ENCODE data around the gene METRN.

METRN gene

DNA sequence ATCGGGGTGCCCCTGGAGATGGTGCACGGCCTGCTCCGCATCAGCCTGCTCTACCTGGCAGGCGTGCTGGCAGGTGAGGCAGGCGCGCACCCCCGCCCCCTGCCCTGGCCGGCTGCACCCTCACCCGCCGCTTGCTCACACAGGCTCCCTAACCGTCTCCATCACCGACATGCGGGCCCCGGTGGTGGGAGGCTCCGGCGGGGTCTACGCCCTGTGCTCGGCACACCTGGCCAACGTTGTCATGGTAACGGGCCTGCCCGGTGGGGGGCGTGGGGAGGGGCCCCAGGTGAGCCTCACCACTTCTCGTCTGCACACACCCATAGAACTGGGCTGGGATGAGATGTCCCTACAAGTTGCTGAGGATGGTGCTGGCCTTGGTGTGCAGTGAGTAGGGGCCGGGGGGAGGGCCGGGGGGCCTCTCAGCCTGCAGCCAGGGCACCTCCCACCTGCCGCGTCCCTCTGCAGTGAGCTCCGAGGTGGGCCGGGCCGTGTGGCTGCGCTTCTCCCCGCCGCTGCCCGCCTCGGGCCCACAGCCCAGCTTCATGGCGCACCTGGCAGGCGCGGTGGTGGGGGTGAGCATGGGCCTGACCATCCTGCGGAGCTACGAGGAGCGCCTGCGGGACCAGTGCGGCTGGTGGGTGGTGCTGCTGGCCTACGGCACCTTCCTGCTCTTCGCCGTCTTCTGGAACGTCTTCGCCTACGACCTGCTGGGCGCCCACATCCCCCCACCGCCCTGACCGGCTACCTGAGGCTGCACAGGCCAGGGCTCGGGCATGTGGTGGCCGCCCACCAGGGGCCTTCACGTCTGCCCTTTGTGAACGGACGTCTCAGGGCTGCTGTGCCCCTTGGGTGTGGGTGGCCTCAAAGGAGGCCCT, 37.4 kb upstream of the METRN start:
- no peak for DNase-seq (ENCODE audit: low read depth in 2 of 3, low spot score in 2 of 3)

GRCh38 chr16:678209-678857, 36.6 kb upstream of the METRN start:
- no peak for DNase-seq (ENCODE audit: low read depth in 2 of 3, low spot score in 2 of 3)

GRCh38 chr16:678858-679813, 35.8 kb upstream of the METRN start:
- DNase-seq (ENCODE audit: low read depth in 2 of 3, low spot score in 2 of 3): no peak

- DNase-seq (ENCODE audit: low read depth in 2 of 3, low spot score in 2 of 3): peak; percentile 77 to 81 (median 79)
Measured at GRCh38 chr16:679814-680624, 34.9 kb upstream of the METRN start, which contains the start of gene STUB1. Gene STUB1 (plus strand): TSS chr16:680410. CDS start chr16:680526, 116 bp downstream.

DNA sequence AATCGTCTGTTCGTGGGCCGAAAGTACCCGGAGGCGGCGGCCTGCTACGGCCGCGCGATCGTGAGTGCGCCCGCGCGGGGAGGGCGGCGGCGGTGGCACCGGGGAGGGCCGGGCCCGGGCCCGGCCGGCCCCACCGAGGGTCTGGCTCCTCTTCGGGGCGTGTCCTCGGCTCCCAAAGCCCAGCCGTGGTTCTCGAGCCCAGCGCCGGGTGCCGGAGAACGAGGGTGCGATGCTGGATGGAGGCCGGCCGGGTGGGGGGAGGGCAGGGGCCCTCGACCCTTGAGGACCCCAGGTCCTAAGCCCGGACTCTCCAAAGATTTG, 34.3 kb upstream of the METRN start:
- no peak for DNase-seq (ENCODE audit: low read depth in 2 of 3, low spot score in 2 of 3)

DNA sequence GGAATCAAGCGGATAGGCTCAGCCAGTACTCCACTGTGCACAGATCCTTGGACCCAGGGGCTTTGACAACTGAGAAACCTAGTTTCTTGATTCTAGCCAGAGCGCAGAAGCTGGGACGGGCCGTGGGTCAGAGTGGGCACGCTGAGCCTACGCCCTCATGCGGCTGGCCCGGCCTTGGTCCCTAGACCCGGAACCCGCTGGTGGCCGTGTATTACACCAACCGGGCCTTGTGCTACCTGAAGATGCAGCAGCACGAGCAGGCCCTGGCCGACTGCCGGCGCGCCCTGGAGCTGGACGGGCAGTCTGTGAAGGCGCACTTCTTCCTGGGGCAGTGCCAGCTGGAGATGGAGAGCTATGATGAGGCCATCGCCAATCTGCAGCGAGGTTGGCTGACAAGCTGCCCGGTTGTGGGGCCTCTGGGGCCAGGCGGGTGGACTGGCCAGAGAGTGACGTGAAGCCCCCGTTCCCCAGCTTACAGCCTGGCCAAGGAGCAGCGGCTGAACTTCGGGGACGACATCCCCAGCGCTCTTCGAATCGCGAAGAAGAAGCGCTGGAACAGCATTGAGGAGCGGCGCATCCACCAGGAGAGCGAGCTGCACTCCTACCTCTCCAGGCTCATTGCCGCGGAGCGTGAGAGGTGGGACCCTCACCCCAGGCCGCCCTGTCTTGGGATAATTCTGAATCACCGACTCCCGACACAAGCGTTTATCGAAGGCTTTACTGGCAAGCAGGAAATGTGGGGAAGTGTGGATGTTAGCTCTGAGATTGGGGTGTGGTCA, 33.8 kb upstream of the METRN start:
- no peak for DNase-seq (ENCODE audit: low read depth in 2 of 3, low spot score in 2 of 3)

GRCh38 chr16:681746-682427, 33.0 kb upstream of the METRN start:
- no peak for DNase-seq (ENCODE audit: low read depth in 2 of 3, low spot score in 2 of 3)

DNA sequence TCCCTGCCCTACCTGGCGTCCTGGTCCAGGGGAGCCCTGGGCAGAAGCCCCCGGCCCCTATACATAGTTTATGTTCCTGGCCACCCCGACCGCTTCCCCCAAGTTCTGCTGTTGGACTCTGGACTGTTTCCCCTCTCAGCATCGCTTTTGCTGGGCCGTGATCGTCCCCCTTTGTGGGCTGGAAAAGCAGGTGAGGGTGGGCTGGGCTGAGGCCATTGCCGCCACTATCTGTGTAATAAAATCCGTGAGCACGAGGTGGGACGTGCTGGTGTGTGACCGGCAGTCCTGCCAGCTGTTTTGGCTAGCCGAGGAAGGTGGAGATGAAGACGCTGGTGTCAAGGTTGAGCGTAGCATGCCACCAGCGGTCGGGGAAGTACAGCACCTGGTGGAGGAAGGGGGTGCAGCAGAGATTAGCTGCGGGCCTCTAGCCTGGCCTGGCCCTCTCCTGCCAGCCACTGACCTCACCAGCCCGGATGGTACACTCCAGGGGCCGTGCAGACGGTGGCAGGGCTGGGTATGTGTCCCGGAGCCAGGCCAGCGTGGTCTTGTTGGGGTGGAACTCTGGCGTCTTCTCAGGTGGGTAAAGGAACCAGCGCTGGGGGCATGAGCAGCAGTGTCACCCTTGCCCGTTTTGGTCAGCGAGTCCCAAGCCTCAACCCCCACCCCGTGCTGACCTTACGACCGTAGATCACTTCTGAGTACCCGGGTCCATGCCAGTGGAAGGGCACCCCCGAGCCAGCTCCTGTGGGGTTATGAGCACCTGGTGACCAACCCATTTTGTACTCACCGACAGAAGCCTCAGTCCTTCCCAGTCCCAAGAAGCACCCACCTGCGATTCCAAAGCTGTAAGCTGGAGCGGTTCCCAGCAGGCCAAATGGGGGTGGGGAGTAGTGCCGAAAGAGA, 32.2 kb upstream of the METRN start:
- no peak for DNase-seq (ENCODE audit: low read depth in 2 of 3, low spot score in 2 of 3)

- no peak for DNase-seq (ENCODE audit: low read depth in 2 of 3, low spot score in 2 of 3)
Measured at GRCh38 chr16:683396-684070, 31.4 kb upstream of the METRN start.

GRCh38 chr16:684071-684794, 30.7 kb upstream of the METRN start, which contains the start of gene JMJD8:
Gene JMJD8 (minus strand): TSS chr16:684334. CDS start chr16:684319, 15 bp downstream.
- peak; percentile 90 to 96 (median 92) for DNase-seq (ENCODE audit: low read depth in 2 of 3, low spot score in 2 of 3)

DNA sequence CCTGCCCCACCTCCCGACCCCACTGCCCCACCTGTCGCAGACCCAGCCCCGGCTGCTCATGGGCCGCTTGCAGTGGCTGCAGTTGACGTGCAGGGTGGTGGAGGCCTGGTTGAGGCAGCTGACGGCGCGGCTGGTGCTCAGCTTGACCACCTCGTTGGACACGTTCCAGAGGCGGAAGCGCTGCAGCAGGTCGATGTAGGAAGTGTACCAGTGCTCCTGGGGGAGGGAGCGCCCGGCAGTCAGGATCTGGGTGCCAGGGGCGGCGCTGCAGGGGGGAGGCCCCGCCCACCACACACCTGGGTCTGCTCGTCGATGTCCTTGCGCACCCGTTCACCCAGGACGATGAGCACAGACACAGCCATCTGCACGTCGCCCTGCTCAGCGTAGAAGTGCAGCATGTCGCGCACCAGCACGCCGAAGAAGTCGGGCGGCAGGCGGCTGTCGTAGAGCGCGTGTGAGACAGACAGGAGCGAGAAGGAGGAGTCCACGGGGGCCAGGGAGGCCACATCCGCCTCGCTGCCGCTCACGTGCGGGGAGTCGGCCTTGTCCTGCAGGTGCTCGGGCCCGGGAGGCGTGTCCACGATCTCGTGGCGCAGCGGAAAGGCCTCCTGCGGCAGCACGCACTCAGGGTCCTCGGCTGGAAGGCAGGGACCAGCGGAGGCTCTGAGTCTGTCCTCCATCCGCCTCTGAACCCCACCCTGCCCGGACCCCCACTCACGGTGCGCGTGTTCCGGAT, 29.8 kb upstream of the METRN start:
- DNase-seq (ENCODE audit: low read depth in 2 of 3, low spot score in 2 of 3): no peak

GRCh38 chr16:685967-686366, 29.0 kb upstream of the METRN start:
- DNase-seq (ENCODE audit: low read depth in 2 of 3, low spot score in 2 of 3): no peak

- DNase-seq (ENCODE audit: low read depth in 2 of 3, low spot score in 2 of 3): no peak
Measured at GRCh38 chr16:686459-687260, 28.3 kb upstream of the METRN start.

GRCh38 chr16:687499-687898, 27.4 kb upstream of the METRN start:
- no peak for DNase-seq (ENCODE audit: low read depth in 2 of 3, low spot score in 2 of 3)

GRCh38 chr16:689175-689897, 25.6 kb upstream of the METRN start:
- no peak for DNase-seq (ENCODE audit: low read depth in 2 of 3, low spot score in 2 of 3)
